DND-41 (cell line): ENCODE data around the gene GPNMB.

ENCODE experiments used
- ATAC-seq: fragments of 200-7000 bp; cut with Tn5 transposase; 3 replicates; pipeline ENCODE4 v1.9.1; 2021; ENCODE audit warnings: low read depth; ENCODE audit not compliant: insufficient read depth
- DNase-seq: peaks from one replicate; pipeline ENCODE4 v3.0.0-alpha.2; 2020
- H2AFZ ChIP-seq: 2 replicates; pipeline ENCODE4 v1.6.0; 2012; ENCODE audit warnings: low read depth, low read length
- H3K27ac ChIP-seq: 2 replicates; pipeline ENCODE4 v1.5.1; 2012; ENCODE audit warnings: low read length, inconsistent platforms
- H3K27me3 ChIP-seq: fragments of 200-600 bp; sonication (generic); 2 replicates; pipeline ENCODE4 v1.6.0; 2012; ENCODE audit warnings: low read length, mild to moderate bottlenecking, inconsistent platforms; ENCODE audit not compliant: insufficient read depth, poor library complexity
- H3K36me3 ChIP-seq: 2 replicates; pipeline ENCODE4 v1.5.1; 2012; ENCODE audit warnings: low read length, inconsistent platforms; ENCODE audit not compliant: insufficient read depth
- H3K4me1 ChIP-seq: 2 replicates; pipeline ENCODE4 v1.5.1; 2012; ENCODE audit warnings: mild to moderate bottlenecking, low read length; ENCODE audit not compliant: insufficient read depth
- H3K4me2 ChIP-seq: 2 replicates; pipeline ENCODE4 v1.6.0; 2012; ENCODE audit warnings: mild to moderate bottlenecking, moderate library complexity, low read length, inconsistent platforms; ENCODE audit not compliant: insufficient read depth
- H3K4me3 ChIP-seq, 2 experiments: fragments of 200-600 bp in 1 of 2; shearing (Covaris generic) in 1 of 2; 2 replicates each; pipeline ENCODE4 v1.5.1; 2012 to 2016; ENCODE audit warnings: inconsistent platforms in 2 of 2, low read length in 2 of 2, mild to moderate bottlenecking in 2 of 2, low read depth in 1 of 2, moderate library complexity in 1 of 2
- H3K79me2 ChIP-seq: 2 replicates; pipeline ENCODE4 v1.6.0; 2012; ENCODE audit warnings: low read length, inconsistent platforms; ENCODE audit not compliant: insufficient read depth
- H3K9ac ChIP-seq: 2 replicates; pipeline ENCODE4 v1.6.0; 2012; ENCODE audit warnings: low read depth, mild to moderate bottlenecking, inconsistent platforms, low read length, moderate library complexity
- H3K9me3 ChIP-seq: 2 replicates; pipeline ENCODE4 v1.5.1; 2012; ENCODE audit warnings: low read length, moderate library complexity, mild to moderate bottlenecking, inconsistent platforms; ENCODE audit not compliant: insufficient read depth, severe bottlenecking
- H4K20me1 ChIP-seq: 2 replicates; pipeline ENCODE4 v1.6.0; 2012; ENCODE audit warnings: low read length; ENCODE audit not compliant: insufficient read depth
- EZH2 ChIP-seq: IDR thresholded peaks from 3 replicates; pipeline ENCODE4 v1.6.1; 2012; ENCODE audit warnings: borderline replicate concordance, low read depth, mild to moderate bottlenecking, moderate library complexity, low read length, inconsistent platforms; ENCODE audit not compliant: severe bottlenecking
- TF ChIP-seq, protein P1 (sequence below): IDR thresholded peaks from 2 replicates; pipeline ENCODE4 v1.5.1; 2012; ENCODE audit warnings: borderline replicate concordance, low read length, moderate library complexity, mild to moderate bottlenecking; ENCODE audit not compliant: poor library complexity, severe bottlenecking; ENCODE audit errors: extremely low read depth

The GPNMB gene

DNA sequence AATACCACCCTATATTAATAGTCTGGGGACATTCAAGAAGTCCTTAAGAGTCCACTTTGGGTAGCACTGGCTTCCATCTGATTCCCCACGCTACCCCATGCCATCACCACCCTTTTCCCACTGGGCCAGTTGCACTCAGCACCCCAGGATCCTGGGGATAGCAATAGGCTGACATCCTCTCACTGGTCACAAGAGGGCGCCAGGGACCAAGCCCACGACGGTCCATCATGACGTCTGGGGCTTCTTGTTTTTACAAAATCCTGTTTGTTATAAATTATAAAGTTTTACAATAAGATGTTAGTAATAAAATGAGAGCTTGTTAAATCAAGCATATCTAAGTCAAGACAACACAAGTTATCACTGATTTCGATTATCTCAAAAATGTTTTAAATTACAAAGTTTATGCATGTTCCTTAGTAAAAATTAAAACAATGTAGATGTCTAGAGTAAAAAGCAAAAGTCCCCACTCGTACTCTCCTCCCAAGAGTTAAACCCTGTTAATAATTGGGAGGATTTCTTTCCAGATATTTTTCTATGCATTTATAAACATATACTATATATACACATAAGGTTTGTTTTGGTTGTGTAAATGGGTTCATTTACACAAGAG is 15.4 kb downstream of the GPNMB start:
- TF ChIP-seq EZH2: no peak
- TF ChIP-seq, protein P1, sequence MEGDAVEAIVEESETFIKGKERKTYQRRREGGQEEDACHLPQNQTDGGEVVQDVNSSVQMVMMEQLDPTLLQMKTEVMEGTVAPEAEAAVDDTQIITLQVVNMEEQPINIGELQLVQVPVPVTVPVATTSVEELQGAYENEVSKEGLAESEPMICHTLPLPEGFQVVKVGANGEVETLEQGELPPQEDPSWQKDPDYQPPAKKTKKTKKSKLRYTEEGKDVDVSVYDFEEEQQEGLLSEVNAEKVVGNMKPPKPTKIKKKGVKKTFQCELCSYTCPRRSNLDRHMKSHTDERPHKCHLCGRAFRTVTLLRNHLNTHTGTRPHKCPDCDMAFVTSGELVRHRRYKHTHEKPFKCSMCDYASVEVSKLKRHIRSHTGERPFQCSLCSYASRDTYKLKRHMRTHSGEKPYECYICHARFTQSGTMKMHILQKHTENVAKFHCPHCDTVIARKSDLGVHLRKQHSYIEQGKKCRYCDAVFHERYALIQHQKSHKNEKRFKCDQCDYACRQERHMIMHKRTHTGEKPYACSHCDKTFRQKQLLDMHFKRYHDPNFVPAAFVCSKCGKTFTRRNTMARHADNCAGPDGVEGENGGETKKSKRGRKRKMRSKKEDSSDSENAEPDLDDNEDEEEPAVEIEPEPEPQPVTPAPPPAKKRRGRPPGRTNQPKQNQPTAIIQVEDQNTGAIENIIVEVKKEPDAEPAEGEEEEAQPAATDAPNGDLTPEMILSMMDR: peak; percentile 88
- no peak overlapping the region for H3K9ac ChIP-seq
- no peaks in the 10 kb centered on the region for H3K79me2 ChIP-seq
- ATAC-seq (peak; percentile 99), DNase-seq (peak; percentile 61)
- no peaks in the 10 kb centered on the region for H4K20me1 ChIP-seq
- no peak overlapping the region for H2AFZ ChIP-seq
- H3K4me3 ChIP-seq: no peak overlapping the region
- peaks cover 6% of the 10 kb centered on the region for H3K27me3 ChIP-seq
- no peaks in the 10 kb centered on the region for H3K9me3 ChIP-seq
- no peaks in the 10 kb centered on the region for H3K36me3 ChIP-seq
- no peak overlapping the region for H3K4me2 ChIP-seq
- H3K27ac ChIP-seq: no peak overlapping the region
- H3K4me1 ChIP-seq: peaks cover 4% of the 10 kb centered on the region; the same call in 1 of the 2 replicates

GRCh38 chr7:23264916-23265458 is 18.4 kb downstream of the GPNMB start:
- Histone ChIP-seq H3K79me2 (no peaks in the 10 kb centered on the region), H3K27ac (no peak overlapping the region), H4K20me1 (no peaks in the 10 kb centered on the region), H3K9me3 (no peaks in the 10 kb centered on the region), H3K9ac (no peak overlapping the region), H3K4me1 (peaks cover 4% of the 10 kb centered on the region; the same call in 1 of the 2 replicates), H3K4me2 (no peak overlapping the region), H2AFZ (no peak overlapping the region), H3K36me3 (no peaks in the 10 kb centered on the region), H3K27me3 (no peaks in the 10 kb centered on the region), H3K4me3 (no peak overlapping the region)
- DNase-seq (no peak), ATAC-seq (no peak)
- TF ChIP-seq, protein P1: no peak
- no peak for TF ChIP-seq EZH2

DNA sequence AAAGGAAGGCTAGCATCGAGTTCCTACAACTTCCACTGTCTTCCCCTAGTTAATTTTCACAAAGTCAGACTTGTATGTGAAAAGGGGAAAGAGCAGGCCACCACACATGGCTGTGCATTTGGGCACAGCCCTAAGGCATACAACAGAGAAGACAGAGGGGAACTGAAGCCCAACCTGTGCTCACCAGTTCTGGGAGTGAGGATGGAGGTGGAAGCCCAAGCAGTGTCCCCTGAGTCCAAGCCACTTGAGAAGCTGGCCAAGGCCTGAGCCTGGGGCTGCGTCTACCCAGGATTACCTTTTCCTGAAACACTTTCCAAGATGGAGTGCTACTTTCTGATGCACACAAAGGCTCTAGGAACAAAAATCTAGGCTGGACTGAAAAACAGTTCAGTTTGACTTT is 20.3 kb downstream of the GPNMB start:
- Histone ChIP-seq H3K4me1 (peaks cover 2% of the 10 kb centered on the region; the same call in 1 of the 2 replicates), H3K9ac (no peak overlapping the region), H3K4me2 (no peak overlapping the region), H2AFZ (no peak overlapping the region), H3K36me3 (no peaks in the 10 kb centered on the region), H3K4me3 (no peak overlapping the region), H3K27me3 (no peaks in the 10 kb centered on the region), H3K27ac (no peak overlapping the region), H3K79me2 (no peaks in the 10 kb centered on the region), H4K20me1 (no peaks in the 10 kb centered on the region), H3K9me3 (no peaks in the 10 kb centered on the region)
- ATAC-seq: no peak
- DNase-seq: no peak
- TF ChIP-seq, protein P1: no peak
- no peak for TF ChIP-seq EZH2
